Measurements from ENCODE around the gene FAM118B. TPM values are rescaled to one million over a fixed set of nuclear protein-coding genes. Genes with fewer than 3 reads are reported as not detected.

The FAM118B gene
- total RNA-seq, 1 donor from 2014 or later, result 28.4 TPM

- Mint-ChIP-seq H3K9me3 (peaks cover under 1% of the 10 kb centered on the region), H3K36me3 (ENCODE audit: low read depth) (peaks cover 2% of the 10 kb centered on the region), H3K27me3 (ENCODE audit: low read depth) (no peaks in the 10 kb centered on the region), H3K27ac (ENCODE audit: unreplicated experiment) (no peak overlapping the region), H3K4me3 (no peak overlapping the region), H3K4me1 (peaks cover under 1% of the 10 kb centered on the region)
- TF ChIP-seq CTCF (conservative IDR thresholded peaks at IDR 0.05), result no peak
- no peak for DNase-seq (ENCODE audit: low read depth, low spot score)
Measured at GRCh38 chr11:126219547-126219946, 8.0 kb downstream of the FAM118B start.

- H3K27me3 Mint-ChIP-seq (ENCODE audit: low read depth), result no peaks in the 10 kb centered on the region
Measured at GRCh38 chr11:126224647-126225294, 13.2 kb downstream of the FAM118B start.

GRCh38 chr11:126225295-126225665 is 13.7 kb downstream of the FAM118B start:
- no peaks in the 10 kb centered on the region for H3K27me3 Mint-ChIP-seq (ENCODE audit: low read depth)
- DNase-seq (ENCODE audit: low read depth, low spot score), result no peak
- no peak overlapping the region for H3K4me3 Mint-ChIP-seq
- no peaks in the 10 kb centered on the region for H3K4me1 Mint-ChIP-seq
- peaks cover 15% of the 10 kb centered on the region for H3K36me3 Mint-ChIP-seq (ENCODE audit: low read depth)
- no peak overlapping the region for H3K27ac Mint-ChIP-seq (ENCODE audit: unreplicated experiment)
- TF ChIP-seq CTCF (conservative IDR thresholded peaks at IDR 0.05), result no peak
- H3K9me3 Mint-ChIP-seq, result peaks cover 11% of the 10 kb centered on the region

More at GRCh38 chr11:126224647-126225294, 13.2 kb downstream of the FAM118B start:
- no peak for TF ChIP-seq CTCF (conservative IDR thresholded peaks at IDR 0.05)
- Mint-ChIP-seq H3K27ac (ENCODE audit: unreplicated experiment) (no peak overlapping the region), H3K4me1 (no peaks in the 10 kb centered on the region), H3K9me3 (peaks cover 11% of the 10 kb centered on the region), H3K36me3 (ENCODE audit: low read depth) (peaks cover 15% of the 10 kb centered on the region), H3K4me3 (no peak overlapping the region)
- DNase-seq (ENCODE audit: low read depth, low spot score), result no peak

- Mint-ChIP-seq H3K27ac (ENCODE audit: unreplicated experiment) (no peak overlapping the region), H3K27me3 (ENCODE audit: low read depth) (no peaks in the 10 kb centered on the region), H3K36me3 (ENCODE audit: low read depth) (peaks cover 15% of the 10 kb centered on the region), H3K4me3 (no peak overlapping the region), H3K4me1 (no peaks in the 10 kb centered on the region), H3K9me3 (peaks cover 11% of the 10 kb centered on the region)
- no peak for TF ChIP-seq CTCF (conservative IDR thresholded peaks at IDR 0.05)
- DNase-seq (ENCODE audit: low read depth, low spot score), result no peak
Measured at GRCh38 chr11:126226334-126227084, 14.9 kb downstream of the FAM118B start.

GRCh38 chr11:126229858-126230540 is 18.4 kb downstream of the FAM118B start:
- no peak overlapping the region for H3K27ac Mint-ChIP-seq (ENCODE audit: unreplicated experiment)

More at GRCh38 chr11:126229858-126230540, 18.4 kb downstream of the FAM118B start:
- Mint-ChIP-seq H3K27me3 (ENCODE audit: low read depth) (no peaks in the 10 kb centered on the region), H3K36me3 (ENCODE audit: low read depth) (peaks cover 8% of the 10 kb centered on the region), H3K4me3 (no peak overlapping the region), H3K9me3 (peaks cover 7% of the 10 kb centered on the region), H3K4me1 (no peaks in the 10 kb centered on the region)
- DNase-seq (ENCODE audit: low read depth, low spot score), result no peak
- TF ChIP-seq CTCF (conservative IDR thresholded peaks at IDR 0.05), result no peak

Measured in neural crest cell (in vitro differentiated cells).